HG03097 (cell line): ENCODE measurements around the gene SLC25A44.

Experiments
- ATAC-seq: cut with Tn5 transposase; IDR thresholded peaks from one replicate; pipeline ENCODE4 v1.9.1; 2021; ENCODE audit not compliant: unreplicated experiment, low FRiP score

Gene SLC25A44

GRCh38 chr1:156233426-156234127 lies 39.7 kb downstream of the SLC25A44 start:
- no peak for ATAC-seq

GRCh38 chr1:156236164-156236563 lies 42.3 kb downstream of the SLC25A44 start:
- no peak for ATAC-seq

GRCh38 chr1:156238248-156238647 lies 44.3 kb downstream of the SLC25A44 start:
- no peak for ATAC-seq

GRCh38 chr1:156241311-156241811 lies 47.5 kb downstream of the SLC25A44 start:
- ATAC-seq = no peak

GRCh38 chr1:156241926-156242325 lies 48.0 kb downstream of the SLC25A44 start, which contains the start of gene BGLAP:
Gene BGLAP, plus strand, starts transcription at chr1:156242184. Its CDS starts 48 bp downstream, at chr1:156242232.
- ATAC-seq = no peak

GRCh38 chr1:156242738-156243137 lies 48.8 kb downstream of the SLC25A44 start:
- no peak for ATAC-seq

GRCh38 chr1:156244126-156244525 lies 50.2 kb downstream of the SLC25A44 start:
- ATAC-seq = no peak

- no peak for ATAC-seq
Observed at GRCh38 chr1:156244712-156245111, 50.8 kb downstream of the SLC25A44 start.

- no peak for ATAC-seq
Observed at GRCh38 chr1:156245451-156246232, 51.7 kb downstream of the SLC25A44 start.

GRCh38 chr1:156246241-156246780 lies 52.4 kb downstream of the SLC25A44 start:
- ATAC-seq = no peak

GRCh38 chr1:156246781-156247459 lies 53.0 kb downstream of the SLC25A44 start:
- no peak for ATAC-seq

GRCh38 chr1:156247460-156248322 lies 53.8 kb downstream of the SLC25A44 start, which contains the start of gene PAQR6:
Gene PAQR6, minus strand, starts transcription at chr1:156248056. Its CDS starts 1,325 bp downstream, at chr1:156246731.
- ATAC-seq = no peak

- no peak for ATAC-seq
Observed at GRCh38 chr1:156248323-156248683, 54.4 kb downstream of the SLC25A44 start.

- no peak for ATAC-seq
Observed at GRCh38 chr1:156249593-156249992, 55.7 kb downstream of the SLC25A44 start.

GRCh38 chr1:156251527-156251926 lies 57.6 kb downstream of the SLC25A44 start:
- no peak for ATAC-seq

GRCh38 chr1:156253634-156254033 lies 59.7 kb downstream of the SLC25A44 start:
- ATAC-seq = no peak

GRCh38 chr1:156257711-156258110 lies 63.8 kb downstream of the SLC25A44 start:
- ATAC-seq = no peak

GRCh38 chr1:156258859-156259258 lies 65.0 kb downstream of the SLC25A44 start:
- ATAC-seq = no peak

- no peak for ATAC-seq
Observed at GRCh38 chr1:156259805-156260204, 65.9 kb downstream of the SLC25A44 start.

- no peak for ATAC-seq
Observed at GRCh38 chr1:156260896-156261295, 67.0 kb downstream of the SLC25A44 start.
